PFSK-1 (cell line): ENCODE results near the gene RAB3C.

Experiments used
- POLR2AphosphoS5 ChIP-seq: IDR thresholded peaks from 2 replicates; pipeline ENCODE4 v1.6.1; 2012; ENCODE audit warnings: low read depth, mild to moderate bottlenecking, control low read depth, low read length, moderate library complexity
- REST ChIP-seq, 2 experiments: IDR thresholded peaks; 2 replicates each; pipeline versions ENCODE4 v1.6.1 to v1.8.0; 2011 to 2012; ENCODE audit warnings: low read depth in 2 of 2, low read length in 2 of 2, control low read depth in 1 of 2, inconsistent platforms in 1 of 2, mild to moderate bottlenecking in 1 of 2, moderate library complexity in 1 of 2; ENCODE audit not compliant: insufficient read depth in 1 of 2
- SIN3A ChIP-seq: IDR thresholded peaks from 2 replicates; pipeline ENCODE4 v1.6.1; 2012; ENCODE audit warnings: mild to moderate bottlenecking, low read length, moderate library complexity, borderline replicate concordance; ENCODE audit not compliant: insufficient read depth

DNA sequence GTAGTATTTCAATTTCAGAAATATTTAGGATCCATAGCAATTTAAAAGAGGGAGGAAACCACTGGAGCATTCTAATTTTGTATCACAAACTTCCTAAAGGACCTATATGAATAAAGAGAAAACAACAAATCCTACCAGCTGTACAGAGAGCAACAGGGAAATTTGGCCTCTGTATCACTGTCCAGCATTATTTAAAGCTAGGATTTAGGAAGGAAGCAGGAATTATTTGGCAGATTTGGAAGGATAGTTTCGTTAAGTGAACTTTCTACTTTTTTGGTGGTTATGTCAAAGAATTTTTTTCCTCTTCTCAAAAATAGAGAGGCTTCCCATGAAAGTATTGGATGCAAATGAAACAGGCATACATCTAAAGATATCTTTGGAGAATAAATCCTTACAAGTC is 269.7 kb downstream of the RAB3C start:
- TF ChIP-seq POLR2AphosphoS5 (no peak), SIN3A (no peak), REST (IDR thresholded peaks at IDR 0.05; ENCODE audit: insufficient read depth in 1 of 2, low read depth in 2 of 2, low read length in 2 of 2) (no peak)
